H1 (cell line): ENCODE data around the gene ZBTB7A. TPM values are rescaled to one million over a fixed set of nuclear protein-coding genes. Genes with fewer than 3 reads are reported as not detected.

Experiments used
- CTCF ChIA-PET: fragments of 300-600 bp; sonication (Branson Sonifier 250); formaldehyde crosslinking; loops from one replicate; lab custom pipeline; 2021; ENCODE audit not compliant: partially characterized antibody; lab: Charles Lee
- POLR2A ChIA-PET: fragments of 300-600 bp; sonication (Branson Sonifier 250); formaldehyde crosslinking; loops from one replicate; lab custom pipeline; 2021; ENCODE audit warnings: inconsistent platforms; ENCODE audit not compliant: partially characterized antibody; lab: Charles Lee
- DNase-seq, 2 experiments: peaks; one replicate each; pipeline versions ENCODE4 v3.0.0 to v3.0.0-alpha.2; 2010 to 2022; ENCODE audit warnings: low spot score in 2 of 2, low read depth in 1 of 2, mixed read lengths in 1 of 2
- FAIRE-seq: peaks from 2 replicates; lab custom pipeline; 2011; peaks lifted over from hg19 to GRCh38; lab: Jason Lieb, UNC
- H2AFZ ChIP-seq: 2 replicates; pipeline ENCODE4 v1.8.1; 2012; ENCODE audit warnings: low read length, inconsistent platforms
- H2AK5ac ChIP-seq: 2 replicates; pipeline ENCODE4 v1.6.1; 2013; ENCODE audit warnings: low read depth, low read length
- H2BK120ac ChIP-seq: replicated peaks from 2 replicates; pipeline ENCODE3; 2013; ENCODE audit warnings: low read depth, low read length, inconsistent platforms
- H2BK12ac ChIP-seq: 2 replicates; pipeline ENCODE4 v1.6.1; 2013; ENCODE audit warnings: low read depth, low read length
- H2BK15ac ChIP-seq: 2 replicates; pipeline ENCODE4 v1.6.1; 2013; ENCODE audit warnings: low read length
- H2BK20ac ChIP-seq: 2 replicates; pipeline ENCODE4 v1.6.1; 2013; ENCODE audit warnings: low read length
- H2BK5ac ChIP-seq: 2 replicates; pipeline ENCODE4 v1.6.1; 2013; ENCODE audit warnings: low read depth, low read length
- H3K14ac ChIP-seq: 2 replicates; pipeline ENCODE4 v1.6.1; 2013; ENCODE audit warnings: inconsistent platforms; ENCODE audit not compliant: insufficient read length
- H3K18ac ChIP-seq: 2 replicates; pipeline ENCODE4 v1.6.1; 2013; ENCODE audit warnings: low read length; ENCODE audit errors: extremely low read depth
- H3K23ac ChIP-seq: 2 replicates; pipeline ENCODE4 v1.6.1; 2013; ENCODE audit warnings: inconsistent platforms; ENCODE audit not compliant: insufficient read length
- H3K23me2 ChIP-seq: 2 replicates; pipeline ENCODE4 v1.6.1; 2013; ENCODE audit warnings: low read depth, low read length
- H3K27ac ChIP-seq: 2 replicates; pipeline ENCODE4 v1.6.1; 2011; ENCODE audit warnings: low read depth, low read length, inconsistent platforms
- H3K27me3 ChIP-seq, 4 experiments: replicated peaks in 1 of 4; 1 replicate in 1 of 4; 2 replicates in 3 of 4; pipeline versions ENCODE4 v1.6.1 to v1.8.1; 2011 to 2013; ENCODE audit warnings: low read length in 3 of 4, mild to moderate bottlenecking in 3 of 4, inconsistent platforms in 2 of 4, mixed read lengths in 2 of 4, moderate library complexity in 1 of 4; ENCODE audit not compliant: control insufficient read depth in 3 of 4, insufficient read depth in 3 of 4; ENCODE audit errors: extremely low read depth in 1 of 4
- H3K36me3 ChIP-seq, 4 experiments: 2 replicates each; pipeline versions ENCODE4 v1.6.1 to v1.8.1; 2011 to 2013; ENCODE audit warnings: mild to moderate bottlenecking in 4 of 4, low read length in 3 of 4, moderate library complexity in 2 of 4, control low read depth in 1 of 4, inconsistent platforms in 1 of 4; ENCODE audit not compliant: insufficient read depth in 4 of 4, control insufficient read depth in 2 of 4
- H3K4ac ChIP-seq: replicated peaks from 2 replicates; pipeline ENCODE3; 2013; ENCODE audit warnings: low read length, low read depth, mixed read lengths, inconsistent platforms; ENCODE audit not compliant: insufficient read length
- H3K4me1 ChIP-seq, 4 experiments: replicated peaks in 1 of 4; 1 replicate in 1 of 4; 2 replicates in 3 of 4; pipeline versions ENCODE4 v1.6.1 to v1.8.1; 2011 to 2013; ENCODE audit warnings: low read length in 3 of 4, inconsistent platforms in 2 of 4, mixed read lengths in 1 of 4; ENCODE audit not compliant: insufficient read depth in 4 of 4, control insufficient read depth in 3 of 4
- H3K4me2 ChIP-seq, 2 experiments: 2 replicates each; pipeline versions ENCODE4 v1.6.1 to v1.8.1; 2011 to 2013; ENCODE audit warnings: low read depth in 2 of 2, low read length in 2 of 2, control low read depth in 1 of 2, inconsistent platforms in 1 of 2, mild to moderate bottlenecking in 1 of 2; ENCODE audit not compliant: insufficient read depth in 1 of 2
- H3K4me3 ChIP-seq, 4 experiments: fragments of 200-600, 300-600 bp in 1 of 4; sonication (generic), shearing (Covaris generic), sonication (Bioruptor Twin) in 1 of 4; 2 replicates each; pipeline versions ENCODE4 v1.5.1 to v1.8.1; 2011 to 2016; ENCODE audit warnings: low read length in 4 of 4, low read depth in 3 of 4, control low read depth in 2 of 4, inconsistent platforms in 2 of 4, mild to moderate bottlenecking in 2 of 4, mixed read lengths in 1 of 4, moderate library complexity in 1 of 4; ENCODE audit not compliant: insufficient read depth in 2 of 4; ENCODE audit errors: extremely low read depth in 1 of 4
- H3K56ac ChIP-seq: replicated peaks from 2 replicates; pipeline ENCODE3; 2013; ENCODE audit warnings: low read depth, mild to moderate bottlenecking, mixed read lengths, low read length, inconsistent platforms; ENCODE audit not compliant: insufficient read length
- H3K79me1 ChIP-seq: 2 replicates; pipeline ENCODE4 v1.6.1; 2013; ENCODE audit warnings: low read depth, low read length, control low read depth
- H3K79me2 ChIP-seq, 2 experiments: 2 replicates each; pipeline versions ENCODE4 v1.6.1 to v1.8.1; 2012 to 2013; ENCODE audit warnings: low read length in 2 of 2, mild to moderate bottlenecking in 2 of 2, inconsistent platforms in 1 of 2; ENCODE audit not compliant: insufficient read depth in 2 of 2, control insufficient read depth in 1 of 2
- H3K9ac ChIP-seq, 4 experiments: replicated peaks in 1 of 4; 1 replicate in 1 of 4; 2 replicates in 3 of 4; pipeline versions ENCODE4 v1.6.1 to v1.8.1; 2011 to 2013; ENCODE audit warnings: low read depth in 3 of 4, low read length in 3 of 4, control low read depth in 2 of 4, mild to moderate bottlenecking in 2 of 4, moderate library complexity in 2 of 4, inconsistent platforms in 1 of 4; ENCODE audit errors: extremely low read depth in 1 of 4
- H3K9me3 ChIP-seq, 2 experiments: 2 replicates each; pipeline versions ENCODE4 v1.6.1 to v1.8.1; 2012 to 2013; ENCODE audit warnings: mild to moderate bottlenecking in 2 of 2, moderate library complexity in 2 of 2, control low read depth in 1 of 2, inconsistent platforms in 1 of 2, low read depth in 1 of 2, low read length in 1 of 2, mixed read lengths in 1 of 2; ENCODE audit not compliant: insufficient read depth in 2 of 2
- H4K20me1 ChIP-seq, 2 experiments: replicated peaks in 1 of 2; 2 replicates each; pipeline versions ENCODE3 to v1.8.1; 2011 to 2013; ENCODE audit warnings: inconsistent platforms in 2 of 2, low read length in 2 of 2, mild to moderate bottlenecking in 1 of 2; ENCODE audit not compliant: insufficient read depth in 2 of 2, control insufficient read depth in 1 of 2
- H4K5ac ChIP-seq: 2 replicates; pipeline ENCODE4 v1.6.1; 2013; ENCODE audit warnings: low read length, low read depth, mixed read lengths, inconsistent platforms; ENCODE audit not compliant: insufficient read length
- H4K8ac ChIP-seq: 2 replicates; pipeline ENCODE4 v1.8.0; 2013; ENCODE audit warnings: mild to moderate bottlenecking, moderate library complexity, low read length, inconsistent platforms; ENCODE audit not compliant: insufficient read depth; ENCODE audit errors: extremely low read depth
- H4K91ac ChIP-seq: replicated peaks from 2 replicates; pipeline ENCODE3; 2013; ENCODE audit warnings: low read length, mixed read lengths, inconsistent platforms; ENCODE audit not compliant: insufficient read length
- BRCA1 ChIP-seq: IDR thresholded peaks from 2 replicates; pipeline ENCODE4 v1.6.1; 2012; ENCODE audit warnings: low read depth, low read length, improper control_type of control experiment
- CBX5 ChIP-seq: fragments of 300-800, 300-1000 bp; sonication (generic); IDR thresholded peaks from 2 replicates; pipeline ENCODE4 v1.7.1; 2016; ENCODE audit warnings: antibody characterized with exemption, low read length, low read depth
- CHD2 ChIP-seq: IDR thresholded peaks from 2 replicates; pipeline ENCODE4 v1.6.1; 2012; ENCODE audit warnings: low read length, improper control_type of control experiment
- GTF2F1 ChIP-seq: IDR thresholded peaks from 2 replicates; pipeline ENCODE4 v1.6.1; 2012; ENCODE audit warnings: low read depth, low read length, improper control_type of control experiment, borderline replicate concordance
- NANOG ChIP-seq: IDR thresholded peaks from 2 replicates; pipeline ENCODE4 v1.6.1; 2011; ENCODE audit warnings: low read length, low read depth, mild to moderate bottlenecking, inconsistent platforms; ENCODE audit not compliant: insufficient read depth, poor library complexity, severe bottlenecking
- NRF1 ChIP-seq: IDR thresholded peaks from 2 replicates; pipeline ENCODE4 v1.6.1; 2011; ENCODE audit warnings: mild to moderate bottlenecking, low read depth, low read length, improper control_type of control experiment
- RAD21 ChIP-seq, 2 experiments: IDR thresholded peaks in 1 of 2; conservative IDR thresholded peaks in 1 of 2; 2 replicates each; pipeline ENCODE4 v1.6.1; 2011; ENCODE audit warnings: low read depth in 2 of 2, low read length in 2 of 2, improper control_type of control experiment in 1 of 2, inconsistent platforms in 1 of 2, mild to moderate bottlenecking in 1 of 2, moderate library complexity in 1 of 2
- SAP30 ChIP-seq: fragments of 300-600 bp; sonication (generic); IDR thresholded peaks from 2 replicates; pipeline ENCODE4 v1.7.1; 2012; ENCODE audit warnings: low read length, moderate library complexity, mild to moderate bottlenecking, inconsistent platforms; ENCODE audit not compliant: insufficient read depth, insufficient replicate concordance
- SRF ChIP-seq: IDR thresholded peaks from 2 replicates; pipeline ENCODE4 v1.6.1; 2011; ENCODE audit warnings: mild to moderate bottlenecking, low read depth, low read length, moderate library complexity
- TAF7 ChIP-seq: optimal IDR thresholded peaks from 2 replicates; pipeline ENCODE3; 2011; ENCODE audit warnings: low read depth, mild to moderate bottlenecking, inconsistent platforms, low read length, moderate library complexity, borderline replicate concordance
- WGBS, 2 experiments: shearing (Covaris generic) in 1 of 2; methylation state at CpG; one replicate each; pipeline versions ENCODE4 v1.1.6 to v1.1.7; 2013 to 2015; ENCODE audit warnings: low lambda C conversion rate in 2 of 2, mixed read lengths in 2 of 2, inconsistent platforms in 1 of 2, low coverage in 1 of 2, missing lambda C conversion rate in 1 of 2; ENCODE audit not compliant: insufficient replicate concordance in 2 of 2, insufficient coverage in 1 of 2, insufficient read length in 1 of 2; ENCODE audit errors: extremely low coverage in 1 of 2, missing lambda C conversion rate in 1 of 2; 5-methylcytosine and 5-hydroxymethylcytosine counted together
- polyA plus RNA-seq, 7 experiments: library from polyadenylated mRNA; depleted of rRNA in 3 of 7; stranded (reverse) in 5 of 7; unstranded in 2 of 7; fragments of >200 nt in 5 of 7; fragments of 200-250 nt in 2 of 7; gene quantifications; 1 replicate in 5 of 7; 2 replicates in 1 of 7; 4 replicates in 1 of 7; pipeline versions ENCODE4 v1.2.1 to v1.2.3, GENCODE V29; 2011 to 2013; ENCODE audit warnings: missing spikeins in 2 of 7, mixed read lengths in 2 of 7
- total RNA-seq: library from RNA; stranded (reverse); fragmentation: NEBNext Ultra II Directional; extraction: Animal tissue kit (Norgen Biotek cat#: 25700); gene quantifications from 2 replicates; pipeline ENCODE4 v1.2.1, GENCODE V29; 2021
- TF ChIP-seq, protein P1 (sequence below): IDR thresholded peaks from 2 replicates; pipeline ENCODE4 v1.6.1; 2011; ENCODE audit warnings: low read depth, mild to moderate bottlenecking, low read length; ENCODE audit not compliant: insufficient read depth

The ZBTB7A gene
- total and polyA plus RNA-seq, 2 of the 8 experiments (the other 6 are each of a cell fraction or from before 2014, with no cell fraction given) = 5.6 to 17.8 TPM

DNA sequence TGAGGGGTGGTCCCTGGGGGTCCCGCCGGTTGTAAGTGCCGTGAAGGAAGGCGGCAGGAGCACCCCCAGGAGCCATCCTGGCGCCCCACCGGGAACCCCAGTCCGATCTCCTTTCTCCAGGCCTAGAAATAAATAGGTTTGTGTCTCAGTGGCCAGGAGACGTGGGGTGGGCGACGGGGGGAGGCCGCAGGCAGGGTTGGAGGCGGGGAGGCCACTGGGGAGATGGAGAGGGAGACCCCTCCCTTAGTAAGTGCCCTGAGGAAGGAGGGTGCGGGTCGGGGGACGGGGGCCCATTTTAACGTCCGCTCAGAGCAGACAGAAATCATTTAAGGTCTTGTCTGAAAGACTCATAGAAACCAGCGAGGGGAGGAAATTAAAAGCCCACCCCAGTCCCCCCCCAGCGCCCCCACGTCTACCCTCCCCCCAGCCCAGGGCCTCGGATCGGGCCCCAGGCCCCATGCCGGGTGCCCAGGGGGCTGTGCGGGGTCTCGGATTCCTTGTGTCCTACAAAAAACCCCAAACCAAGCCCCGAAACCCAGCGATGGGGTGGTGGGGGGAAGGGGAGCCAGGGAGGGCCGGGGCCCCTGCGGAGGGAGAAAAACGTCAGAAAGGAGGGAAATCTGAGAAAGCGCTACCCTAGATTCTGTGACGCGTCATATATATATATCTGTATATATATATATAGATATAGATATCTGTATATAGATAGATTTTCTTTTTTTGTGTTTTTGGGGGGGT is 19.6 kb downstream of the ZBTB7A start:
- H3K4me1 ChIP-seq = peaks cover 0 to 11% (median 2%) of the 10 kb centered on the region in 4 experiments; a peak in 6 of 7 replicates
- POLR2A ChIA-PET = interaction anchor here (0.9 to 1.1 kb wide), 2 partner anchors 10 to 13 kb away, joined by 3 to 4 read pairs; no protein-coding TSS in a partner anchor
- H3K23ac ChIP-seq = no peak overlapping the region
- H3K9ac ChIP-seq = no peak overlapping the region
- no peak overlapping the region for H3K14ac ChIP-seq
- H2AFZ ChIP-seq = no peak overlapping the region
- H3K4me2 ChIP-seq = no peak overlapping the region
- no peak for FAIRE-seq
- no peak overlapping the region for H4K5ac ChIP-seq
- no peak overlapping the region for H2BK5ac ChIP-seq
- H2BK12ac ChIP-seq = no peak overlapping the region
- no peak overlapping the region for H3K4ac ChIP-seq
- H3K36me3 ChIP-seq = peaks cover 0 to 8% (median 4%) of the 10 kb centered on the region in 4 experiments; a peak in 4 of 8 replicates
- H3K56ac ChIP-seq = no peak overlapping the region
- H3K23me2 ChIP-seq = no peaks in the 10 kb centered on the region
- H3K18ac ChIP-seq = no peak overlapping the region
- no peak overlapping the region for H2BK15ac ChIP-seq
- H3K4me3 ChIP-seq = no peak overlapping the region
- no peak overlapping the region for H2BK120ac ChIP-seq
- no peaks in the 10 kb centered on the region for H3K27me3 ChIP-seq
- CTCF ChIA-PET = no interaction called here
- no peak overlapping the region for H2AK5ac ChIP-seq
- H3K79me2 ChIP-seq = peaks cover 0 to 19% of the 10 kb centered on the region in 2 experiments; a peak in 2 of 4 replicates
- 96% methylated on average over 13 of the region's 33 CpGs; no CpG with 5 or more reads in 1 of the 2 experiments for WGBS, 2 experiments
- peaks cover 15 to 23% of the 10 kb centered on the region in 2 experiments for H4K20me1 ChIP-seq
- peaks cover 27% of the 10 kb centered on the region for H3K79me1 ChIP-seq
- H4K8ac ChIP-seq = no peak overlapping the region
- no peak overlapping the region for H2BK20ac ChIP-seq
- no peak overlapping the region for H4K91ac ChIP-seq
- H3K27ac ChIP-seq = no peak overlapping the region
- H3K9me3 ChIP-seq = no peaks in the 10 kb centered on the region
- no peak for DNase-seq
- TF ChIP-seq SRF (no peak), NRF1 (no peak), CBX5 (no peak), BRCA1 (no peak), NANOG (no peak), RAD21 (IDR thresholded peaks at IDR 0.05 in 1 of 2, conservative IDR thresholded peaks at IDR 0.05 in 1 of 2; ENCODE audit: low read depth in 2 of 2, low read length in 2 of 2) (no peak), GTF2F1 (no peak), SAP30 (no peak), CHD2 (no peak), TAF7 (no peak)
- TF ChIP-seq, protein P1, sequence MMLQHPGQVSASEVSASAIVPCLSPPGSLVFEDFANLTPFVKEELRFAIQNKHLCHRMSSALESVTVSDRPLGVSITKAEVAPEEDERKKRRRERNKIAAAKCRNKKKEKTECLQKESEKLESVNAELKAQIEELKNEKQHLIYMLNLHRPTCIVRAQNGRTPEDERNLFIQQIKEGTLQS = no peak
